ENCODE results near the gene IFT172. TPM values are rescaled to one million over a fixed set of nuclear protein-coding genes. Genes with fewer than 3 reads are reported as not detected.

Gene IFT172
- total and polyA plus RNA-seq, 2 experiments from 2014 or later = 9.1 to 17.6 TPM

DNA sequence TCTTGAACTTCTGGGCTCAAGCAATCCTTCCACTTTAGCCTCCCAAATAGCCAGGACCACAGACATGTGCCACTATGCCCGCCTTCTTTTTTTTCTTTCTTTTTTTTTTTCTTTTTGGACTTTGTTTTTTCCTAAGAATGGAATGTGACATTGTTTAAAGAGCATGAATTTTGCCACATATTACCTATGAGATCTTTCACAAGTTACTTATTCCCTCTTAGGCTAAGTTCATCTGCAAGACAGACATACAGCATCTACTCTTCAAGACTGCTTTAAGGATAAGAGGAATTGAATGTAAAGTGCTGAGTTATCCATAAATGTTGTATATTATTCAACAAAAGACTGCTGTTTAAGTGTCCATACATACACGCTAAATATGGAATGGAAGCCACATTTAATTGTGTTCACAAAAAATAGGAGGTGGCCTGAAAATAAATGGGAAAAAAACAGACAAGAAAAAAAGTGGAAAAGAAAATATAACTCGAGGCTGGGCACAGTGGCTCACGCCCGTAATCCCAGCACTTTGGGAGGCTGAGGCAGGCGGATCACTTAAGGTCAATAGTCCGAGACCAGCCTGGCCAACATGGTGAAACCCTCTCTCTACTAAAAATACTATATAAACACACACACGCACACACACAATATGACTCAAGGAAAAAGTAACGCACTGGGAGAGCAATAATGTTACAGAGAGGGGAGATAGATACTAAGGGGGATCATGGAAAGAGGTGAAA is 77.0 kb downstream of the IFT172 start:
- Histone ChIP-seq H2AFZ (peak overlapping the region; percentile 69; the same call in 1 of the 2 replicates), H3K79me2 (replicated peaks; ENCODE audit: insufficient read depth) (peaks cover 16% of the 10 kb centered on the region), H3K27ac (ENCODE audit: low read depth) (no peak overlapping the region), H3F3A (replicated peaks; ENCODE audit: low read depth) (peaks cover 1% of the 10 kb centered on the region; the same call in 1 of the 2 replicates), H3K27me3 (ENCODE audit: insufficient read depth) (no peaks in the 10 kb centered on the region), H3K9me2 (ENCODE audit: insufficient read depth) (peaks cover 10% of the 10 kb centered on the region; the same call in 1 of the 2 replicates), H3K4me1 (ENCODE audit: insufficient read depth) (0 out of 2 replicates have a peak, but pooled peaks cover 7% of the 10 kb centered on the region), H4K20me1 (replicated peaks; ENCODE audit: insufficient read depth) (peaks cover 4% of the 10 kb centered on the region), H3K4me2 (no peak overlapping the region), H3K4me3 (no peak overlapping the region), H3K36me3 (ENCODE audit: insufficient read depth) (0 out of 2 replicates have a peak, but pooled peaks cover 2% of the 10 kb centered on the region)
- H3K36me3 Mint-ChIP-seq (ENCODE audit: low read depth) = peaks cover 6% of the 10 kb centered on the region
- H3K4me3 Mint-ChIP-seq = no peak overlapping the region
- no peak overlapping the region for H3K27ac Mint-ChIP-seq
- peaks cover 5% of the 10 kb centered on the region; the same call in 2 of the 3 replicates for H3K4me1 Mint-ChIP-seq
- peaks cover 5% of the 10 kb centered on the region; the same call in 1 of the 3 replicates for H3K9me3 Mint-ChIP-seq
- TF ChIP-seq STAT1 (IDR thresholded peaks at IDR 0.05; ENCODE audit: unreplicated experiment) = no peak
- no peak for TF ChIP-seq ZNF114 (CRISPR knock-in tag; IDR thresholded peaks at IDR 0.05)
- TF ChIP-seq ZNF462 (CRISPR knock-in tag; IDR thresholded peaks at IDR 0.05) = no peak
- TF ChIP-seq, protein P1, sequence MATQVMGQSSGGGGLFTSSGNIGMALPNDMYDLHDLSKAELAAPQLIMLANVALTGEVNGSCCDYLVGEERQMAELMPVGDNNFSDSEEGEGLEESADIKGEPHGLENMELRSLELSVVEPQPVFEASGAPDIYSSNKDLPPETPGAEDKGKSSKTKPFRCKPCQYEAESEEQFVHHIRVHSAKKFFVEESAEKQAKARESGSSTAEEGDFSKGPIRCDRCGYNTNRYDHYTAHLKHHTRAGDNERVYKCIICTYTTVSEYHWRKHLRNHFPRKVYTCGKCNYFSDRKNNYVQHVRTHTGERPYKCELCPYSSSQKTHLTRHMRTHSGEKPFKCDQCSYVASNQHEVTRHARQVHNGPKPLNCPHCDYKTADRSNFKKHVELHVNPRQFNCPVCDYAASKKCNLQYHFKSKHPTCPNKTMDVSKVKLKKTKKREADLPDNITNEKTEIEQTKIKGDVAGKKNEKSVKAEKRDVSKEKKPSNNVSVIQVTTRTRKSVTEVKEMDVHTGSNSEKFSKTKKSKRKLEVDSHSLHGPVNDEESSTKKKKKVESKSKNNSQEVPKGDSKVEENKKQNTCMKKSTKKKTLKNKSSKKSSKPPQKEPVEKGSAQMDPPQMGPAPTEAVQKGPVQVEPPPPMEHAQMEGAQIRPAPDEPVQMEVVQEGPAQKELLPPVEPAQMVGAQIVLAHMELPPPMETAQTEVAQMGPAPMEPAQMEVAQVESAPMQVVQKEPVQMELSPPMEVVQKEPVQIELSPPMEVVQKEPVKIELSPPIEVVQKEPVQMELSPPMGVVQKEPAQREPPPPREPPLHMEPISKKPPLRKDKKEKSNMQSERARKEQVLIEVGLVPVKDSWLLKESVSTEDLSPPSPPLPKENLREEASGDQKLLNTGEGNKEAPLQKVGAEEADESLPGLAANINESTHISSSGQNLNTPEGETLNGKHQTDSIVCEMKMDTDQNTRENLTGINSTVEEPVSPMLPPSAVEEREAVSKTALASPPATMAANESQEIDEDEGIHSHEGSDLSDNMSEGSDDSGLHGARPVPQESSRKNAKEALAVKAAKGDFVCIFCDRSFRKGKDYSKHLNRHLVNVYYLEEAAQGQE (IDR thresholded peaks at IDR 0.05; ENCODE audit: unreplicated experiment) = no peak
- TF ChIP-seq POLR2AphosphoS5 (IDR thresholded peaks at IDR 0.05; ENCODE audit: low read depth) = no peak
- TF ChIP-seq ETS1 (IDR thresholded peaks at IDR 0.05) = no peak
- TF ChIP-seq EZH2phosphoT487 (IDR thresholded peaks at IDR 0.05; ENCODE audit: unreplicated experiment) = no peak
- TF ChIP-seq, protein P2, sequence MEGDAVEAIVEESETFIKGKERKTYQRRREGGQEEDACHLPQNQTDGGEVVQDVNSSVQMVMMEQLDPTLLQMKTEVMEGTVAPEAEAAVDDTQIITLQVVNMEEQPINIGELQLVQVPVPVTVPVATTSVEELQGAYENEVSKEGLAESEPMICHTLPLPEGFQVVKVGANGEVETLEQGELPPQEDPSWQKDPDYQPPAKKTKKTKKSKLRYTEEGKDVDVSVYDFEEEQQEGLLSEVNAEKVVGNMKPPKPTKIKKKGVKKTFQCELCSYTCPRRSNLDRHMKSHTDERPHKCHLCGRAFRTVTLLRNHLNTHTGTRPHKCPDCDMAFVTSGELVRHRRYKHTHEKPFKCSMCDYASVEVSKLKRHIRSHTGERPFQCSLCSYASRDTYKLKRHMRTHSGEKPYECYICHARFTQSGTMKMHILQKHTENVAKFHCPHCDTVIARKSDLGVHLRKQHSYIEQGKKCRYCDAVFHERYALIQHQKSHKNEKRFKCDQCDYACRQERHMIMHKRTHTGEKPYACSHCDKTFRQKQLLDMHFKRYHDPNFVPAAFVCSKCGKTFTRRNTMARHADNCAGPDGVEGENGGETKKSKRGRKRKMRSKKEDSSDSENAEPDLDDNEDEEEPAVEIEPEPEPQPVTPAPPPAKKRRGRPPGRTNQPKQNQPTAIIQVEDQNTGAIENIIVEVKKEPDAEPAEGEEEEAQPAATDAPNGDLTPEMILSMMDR (conservative IDR thresholded peaks at IDR 0.05; ENCODE audit: low read depth in 2 of 2) = no peak
- peaks cover 9% of the 10 kb centered on the region for H3K27me3 Mint-ChIP-seq (ENCODE audit: insufficient read depth, low read depth, poor library complexity)
- ATAC-seq (no peak), DNase-seq (ENCODE audit: low spot score) (no peak)
